Measurements from ENCODE around the gene MRPL58. TPM values are rescaled to one million over a fixed set of nuclear protein-coding genes. Genes with fewer than 3 reads are reported as not detected.

The MRPL58 gene
- total RNA-seq, 4 donors from 2014 or later: 18.2 to 26.4 (median 20.8) TPM

- no peaks in the 10 kb centered on the region for H3K36me3 ChIP-seq
- peak within 1 kb of the TSS in 1 of 2 donors; percentile 44 for H3K27ac ChIP-seq
- intact Hi-C loops (cut with DNase I; ENCODE audit: low total_unique reads): no loop called here
- TF ChIP-seq CTCF (IDR thresholded peaks at IDR 0.05): peak in 1 of 4 experiments; percentile 5
- peak in 1 of 2 donors; percentile 40 for TF ChIP-seq POLR2A (IDR thresholded peaks at IDR 0.05)
- peak in 1 of 2 donors; percentile 54 for DNase-seq
- no peaks in the 10 kb centered on the region for H3K9me3 ChIP-seq
- H3K4me1 ChIP-seq: peaks cover 0 to 11% of the 10 kb centered on the region in 2 donors
- H3K4me3 ChIP-seq: peak within 1 kb of the TSS; percentile 21 to 32
- H3K27me3 ChIP-seq: peaks cover 0 to 4% of the 10 kb centered on the region in 2 donors
Measured at GRCh38 chr17:74972107-74972972, 40.1 kb upstream of the MRPL58 start, which contains the start of gene HID1. Gene HID1 (minus strand): TSS chr17:74972759. CDS start chr17:74972656, 103 bp downstream.

GRCh38 chr17:74972973-74973328, 39.5 kb upstream of the MRPL58 start:
- no peak for DNase-seq
- Histone ChIP-seq H3K27me3 (peaks cover 0 to 4% of the 10 kb centered on the region in 2 donors), H3K4me3 (peak overlapping the region; percentile 21 to 32), H3K27ac (no peak overlapping the region), H3K4me1 (peaks cover 0 to 11% of the 10 kb centered on the region in 2 donors), H3K9me3 (no peaks in the 10 kb centered on the region), H3K36me3 (no peaks in the 10 kb centered on the region)
- intact Hi-C loops (cut with DNase I; ENCODE audit: low total_unique reads): no loop called here
- no peak for TF ChIP-seq CTCF (IDR thresholded peaks at IDR 0.05)
- no peak for TF ChIP-seq POLR2A (IDR thresholded peaks at IDR 0.05)

DNA sequence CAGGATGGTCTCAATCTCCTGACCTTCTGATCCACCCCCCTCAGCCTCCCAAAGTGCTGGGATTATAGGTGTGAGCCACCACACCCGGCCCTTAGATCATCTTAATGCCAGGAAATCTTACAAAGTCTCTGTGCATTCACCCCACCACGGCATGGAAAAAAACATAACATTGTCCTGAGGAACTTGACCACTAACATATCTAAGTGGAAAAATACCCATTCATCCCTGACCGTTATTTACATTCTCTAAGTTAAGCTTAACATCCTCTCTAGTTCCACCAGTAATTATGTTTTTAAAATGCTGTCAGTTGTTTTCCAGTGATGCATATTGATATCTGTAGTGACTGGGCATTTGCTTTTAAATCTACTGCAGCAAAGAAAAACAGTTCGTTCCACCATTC, 36.5 kb upstream of the MRPL58 start:
- no peak for TF ChIP-seq POLR2A (IDR thresholded peaks at IDR 0.05)
- TF ChIP-seq CTCF (IDR thresholded peaks at IDR 0.05): no peak
- no peak for DNase-seq
- peaks cover 0 to 11% of the 10 kb centered on the region in 2 donors for H3K4me1 ChIP-seq
- no peak overlapping the region for H3K27ac ChIP-seq
- intact Hi-C loops (cut with DNase I; ENCODE audit: low total_unique reads): no loop called here
- H3K4me3 ChIP-seq: no peak overlapping the region
- no peaks in the 10 kb centered on the region for H3K9me3 ChIP-seq
- no peaks in the 10 kb centered on the region for H3K36me3 ChIP-seq
- peaks cover 0 to 4% of the 10 kb centered on the region in 2 donors for H3K27me3 ChIP-seq

DNA sequence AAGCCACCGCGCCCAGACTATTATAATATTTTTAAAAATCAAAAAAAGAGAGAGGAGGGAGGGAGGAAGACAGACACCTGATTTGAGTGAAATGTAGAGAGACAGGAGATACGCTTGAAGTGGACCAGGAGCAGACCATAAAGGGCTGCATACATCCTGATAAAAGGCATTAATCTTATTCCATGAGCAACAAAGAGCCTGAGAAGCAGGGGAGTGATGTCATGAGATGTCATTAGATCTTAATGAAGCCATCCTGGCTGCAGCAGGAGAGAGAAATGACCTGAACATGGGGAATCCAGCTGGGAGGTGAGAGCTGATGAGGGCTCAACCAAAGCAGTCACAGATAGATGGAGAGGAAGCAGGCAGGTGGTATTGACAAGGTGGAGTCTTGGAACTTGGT, 34.7 kb upstream of the MRPL58 start:
- Histone ChIP-seq H3K27me3 (no peaks in the 10 kb centered on the region), H3K4me3 (no peak overlapping the region), H3K9me3 (no peaks in the 10 kb centered on the region), H3K36me3 (no peaks in the 10 kb centered on the region), H3K4me1 (peaks cover 0 to 6% of the 10 kb centered on the region in 2 donors), H3K27ac (no peak overlapping the region)
- intact Hi-C loops (cut with DNase I; ENCODE audit: low total_unique reads): no loop called here
- no peak for DNase-seq
- no peak for TF ChIP-seq CTCF (IDR thresholded peaks at IDR 0.05)
- no peak for TF ChIP-seq POLR2A (IDR thresholded peaks at IDR 0.05)

- no peaks in the 10 kb centered on the region for H3K36me3 ChIP-seq
- H3K27me3 ChIP-seq: no peaks in the 10 kb centered on the region
- H3K4me1 ChIP-seq: peaks cover 0 to 5% of the 10 kb centered on the region in 2 donors
- TF ChIP-seq CTCF (IDR thresholded peaks at IDR 0.05): no peak
- TF ChIP-seq POLR2A (IDR thresholded peaks at IDR 0.05): no peak
- H3K9me3 ChIP-seq: no peaks in the 10 kb centered on the region
- no peak overlapping the region for H3K4me3 ChIP-seq
- H3K27ac ChIP-seq: no peak overlapping the region
- intact Hi-C loops (cut with DNase I; ENCODE audit: low total_unique reads): no loop called here
- DNase-seq: no peak
Measured at GRCh38 chr17:74978240-74978639, 34.2 kb upstream of the MRPL58 start.
